ENCODE data around the gene LTA.

GRCh38 chr6:31576897-31577578, 4.9 kb downstream of the LTA start:
- TF ChIP-seq CTCF (IDR thresholded peaks at IDR 0.05) = no peak
- no peak for TF ChIP-seq EZH2 (IDR thresholded peaks at IDR 0.05; ENCODE audit: borderline replicate concordance, insufficient read depth, low read depth, low read length, poor library complexity, severe bottlenecking)

Measured in B cell (primary cell).